Stimulated activated CD8-positive, alpha-beta memory T cell treated with anti-CD3 and anti-CD28 coated beads, Interleukin-7, amount 100 ng/mL, for 24 hours (primary cell): ENCODE measurements around the gene NUPR1.
"Not testable (repeated sequence)": the region's sequence is repeated elsewhere in the genome, so short reads cannot be mapped to it uniquely, and the experiment has no call there.

Source experiments
- DNase-seq: peaks from one replicate; pipeline ENCODE4 v3.0.0-alpha.2; 2020; ENCODE audit warnings: low read depth

NUPR1 gene

DNA sequence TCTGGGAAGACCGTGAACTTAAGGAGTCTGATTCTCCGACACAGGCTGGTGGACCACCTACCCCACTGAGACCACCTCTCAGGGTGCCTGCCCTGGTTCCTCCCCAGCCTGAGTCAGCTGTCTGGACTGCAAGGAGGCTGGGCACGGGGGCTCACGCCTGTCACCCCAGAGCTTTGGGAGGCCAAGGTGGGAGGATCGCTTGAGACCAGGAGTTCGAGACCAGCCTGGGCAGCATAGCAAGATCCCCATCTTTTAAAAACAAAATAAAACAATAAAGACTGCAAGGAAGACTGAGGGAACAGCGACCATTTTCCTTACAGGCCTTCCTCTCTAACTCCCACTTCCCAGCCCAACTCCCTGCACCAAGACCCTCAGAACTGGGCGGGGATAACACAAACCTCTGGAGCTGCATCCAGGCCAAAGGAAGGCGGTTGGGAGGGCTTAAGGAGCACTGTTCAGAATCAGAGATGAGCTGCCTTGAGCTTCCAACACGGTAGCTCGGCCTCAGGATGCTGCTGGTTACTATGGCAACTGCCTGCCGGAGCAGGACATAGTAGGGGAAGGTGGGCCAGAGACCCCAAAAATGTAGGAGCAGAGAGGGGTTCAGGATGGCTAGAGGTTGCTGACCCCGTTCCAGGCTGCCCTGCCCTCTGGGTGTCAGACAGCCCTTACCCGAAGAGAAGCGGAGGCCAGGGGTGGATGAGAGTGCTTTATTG is 40.0 kb downstream of the NUPR1 start:
- no peak for DNase-seq

GRCh38 chr16:28497861-28498599 is 40.7 kb downstream of the NUPR1 start:
- DNase-seq: no peak

DNA sequence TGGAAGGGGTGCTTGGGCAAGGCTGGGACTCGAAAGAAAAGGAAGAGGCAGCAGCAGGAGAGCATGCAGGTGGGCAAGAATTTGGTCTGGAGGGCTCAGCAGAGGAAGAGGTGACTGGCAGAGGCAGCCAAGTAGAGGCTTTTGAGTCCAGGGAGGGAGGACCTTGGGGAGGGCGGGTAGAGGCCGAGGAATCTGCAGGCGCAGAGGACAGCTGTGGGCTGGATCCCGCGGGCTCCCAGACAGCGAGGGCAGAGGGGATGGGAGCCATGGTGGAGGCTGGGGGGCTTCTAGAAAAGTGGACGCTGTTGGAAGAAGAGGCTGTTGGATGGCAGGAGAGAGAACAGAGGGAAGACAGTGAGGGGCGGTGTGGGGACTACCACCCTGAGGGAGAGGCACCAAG is 41.4 kb downstream of the NUPR1 start:
- DNase-seq: no peak

DNA sequence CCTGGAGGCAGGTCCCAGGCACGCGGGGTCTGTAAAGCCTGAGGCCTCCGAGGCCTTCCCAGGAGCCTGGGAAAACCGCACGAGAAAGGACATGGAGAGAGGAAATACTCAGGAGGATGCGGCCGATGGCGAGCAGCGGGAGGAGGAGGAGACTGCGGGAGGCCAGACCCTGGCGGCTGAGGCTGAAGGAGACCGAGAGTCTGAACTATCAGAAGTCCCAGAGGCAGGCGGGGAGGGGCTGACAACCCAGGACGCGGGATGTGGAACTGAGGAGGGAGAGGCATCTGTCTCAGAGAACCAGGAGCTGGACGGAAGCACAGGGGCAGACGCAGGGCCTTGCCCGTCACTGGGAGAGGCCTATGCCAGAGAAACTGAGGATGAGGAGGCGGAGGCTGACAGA is 41.9 kb downstream of the NUPR1 start:
- no peak for DNase-seq

GRCh38 chr16:28495795-28496749 is 42.7 kb downstream of the NUPR1 start:
- DNase-seq: no peak

DNA sequence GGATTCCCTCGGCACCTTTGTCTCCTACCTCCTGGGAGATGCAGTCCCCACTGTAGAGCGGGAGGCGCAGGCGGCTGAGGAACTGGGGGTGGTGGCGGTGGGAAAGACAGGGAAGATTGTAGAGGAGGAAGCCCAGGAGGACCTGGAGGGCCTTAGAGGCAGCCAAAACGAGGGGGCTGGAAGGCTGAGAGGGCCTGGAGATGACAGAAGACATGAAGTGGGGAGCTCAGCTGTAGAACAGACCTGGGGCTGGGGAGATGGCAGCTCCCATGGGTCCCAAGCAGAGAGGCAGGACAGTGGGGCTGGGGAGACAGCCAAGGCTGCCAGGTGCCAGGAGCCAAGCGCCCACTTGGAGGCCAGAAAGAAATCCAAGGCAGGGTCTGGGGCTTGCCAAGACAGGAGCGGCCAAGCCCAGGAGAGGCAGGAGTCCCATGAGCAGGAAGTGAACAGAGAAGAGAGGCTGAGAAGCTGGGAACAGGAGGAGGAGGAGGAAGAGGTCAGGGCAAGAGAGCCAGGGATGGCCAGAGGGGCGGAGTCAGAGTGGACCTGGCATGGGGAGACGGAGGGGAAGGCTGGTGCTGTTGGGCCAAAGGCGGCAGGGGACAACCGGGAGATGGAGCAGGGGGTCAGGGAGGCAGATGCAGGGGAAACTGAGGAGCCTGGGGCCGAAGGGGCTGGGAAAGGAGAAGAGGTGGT is 43.5 kb downstream of the NUPR1 start:
- DNase-seq: no peak

GRCh38 chr16:28494121-28494851 is 44.5 kb downstream of the NUPR1 start, which contains the start of gene APOBR:
APOBR (plus strand) TSS chr16:28494643; CDS start chr16:28494682, 39 bp downstream.
- DNase-seq: peak; percentile 63

- no peak for DNase-seq
Observed at GRCh38 chr16:28492511-28492910, 46.3 kb downstream of the NUPR1 start.

DNA sequence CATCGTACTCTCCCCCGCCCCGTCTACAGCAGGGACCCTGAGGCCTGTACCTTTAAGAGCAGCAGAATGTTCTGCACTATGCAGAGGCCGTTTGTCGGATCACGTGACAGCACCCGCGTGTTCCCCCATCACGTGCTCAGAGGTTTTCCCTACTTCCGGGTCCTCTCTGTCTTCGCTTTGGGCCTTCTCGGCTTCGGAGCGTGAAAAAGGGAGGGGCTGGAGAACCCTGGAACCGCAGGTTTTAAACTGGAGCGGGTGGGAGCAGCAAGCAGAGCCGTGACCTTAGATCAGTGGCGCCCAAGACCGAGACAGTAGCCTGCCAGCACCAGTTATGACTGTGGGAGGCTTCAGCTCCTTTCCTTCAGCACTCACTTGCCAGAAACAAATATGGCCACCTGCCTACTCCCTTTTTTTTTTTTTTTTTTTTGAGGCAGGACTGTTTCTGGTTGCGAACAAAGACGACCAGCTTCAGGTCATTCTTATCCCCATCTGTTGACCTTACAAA is 46.8 kb downstream of the NUPR1 start, which contains the start of gene CLN3:
Gene CLN3 (minus strand): TSS at position 105 of the 505 bp plus-strand sequence. CDS start 315 bp downstream, outside the sequence.
- peak; percentile 73 for DNase-seq

DNA sequence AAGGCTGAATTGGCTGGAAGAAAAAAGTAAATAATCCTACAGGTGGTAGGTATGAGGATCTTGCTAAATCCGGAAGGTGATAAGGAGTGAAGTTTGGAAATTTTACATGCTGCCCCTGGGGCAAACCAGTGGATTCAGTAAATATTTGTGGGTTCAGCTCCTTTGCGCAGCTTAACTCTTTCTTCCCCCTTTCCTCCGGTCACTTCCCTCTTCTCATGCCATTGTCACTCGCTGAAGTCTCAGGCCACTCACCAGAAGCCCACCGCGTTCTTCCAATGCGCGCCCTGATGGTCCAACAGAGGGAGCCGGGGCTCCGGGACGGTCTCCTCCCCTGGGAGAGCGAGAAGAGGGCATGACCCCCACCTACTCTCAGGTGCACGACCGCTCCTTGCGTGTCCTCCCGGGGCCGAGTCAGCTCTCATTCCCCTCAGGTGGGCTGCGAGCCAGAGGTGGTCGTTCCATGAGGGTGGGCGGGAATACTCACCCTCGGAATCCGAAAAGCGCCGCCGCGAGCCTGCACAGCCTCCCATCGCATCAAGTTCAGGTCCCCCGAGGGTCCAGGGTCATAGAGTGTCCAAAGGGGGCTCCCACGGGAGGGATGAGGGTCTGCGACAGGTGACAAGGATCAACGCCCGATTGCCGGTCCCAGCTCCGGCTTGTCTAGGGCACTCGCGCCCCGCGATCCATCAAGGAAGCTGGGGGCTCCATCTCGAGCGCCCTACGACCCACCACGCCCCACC is 47.4 kb downstream of the NUPR1 start:
- no peak for DNase-seq

DNA sequence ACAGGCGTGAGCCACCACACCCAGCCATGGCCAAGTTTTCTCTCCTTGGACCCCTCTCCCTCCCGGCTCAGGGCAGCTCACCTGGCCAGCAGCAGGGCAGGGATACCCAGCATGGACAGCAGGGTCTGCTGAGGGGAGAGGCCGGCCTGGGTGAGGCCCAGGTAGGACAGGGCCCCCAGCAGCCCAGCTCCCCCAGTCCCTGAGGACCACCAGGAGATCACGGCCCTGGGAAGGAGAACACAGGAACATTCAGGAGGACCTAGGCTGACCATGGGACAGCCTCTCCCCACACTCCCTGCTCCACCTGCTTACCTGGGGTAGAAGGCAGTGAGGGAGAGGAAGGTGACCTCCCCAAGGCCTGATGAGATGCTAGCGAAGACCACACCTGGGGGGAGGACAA is 52.5 kb downstream of the NUPR1 start:
- DNase-seq: no peak

- not testable (repeated sequence) for DNase-seq
Observed at GRCh38 chr16:28483361-28483760, 55.4 kb downstream of the NUPR1 start.
